Right ventricle myocardium superior (tissue), 1 donor: Measurements from ENCODE around the gene HARS1. TPM values are rescaled to one million over a fixed set of nuclear protein-coding genes. Genes with fewer than 3 reads are reported as not detected.
"Not testable (repeated sequence)": the region's sequence is repeated elsewhere in the genome, so short reads cannot be mapped to it uniquely, and the experiment has no call there.

Experiments used
- ATAC-seq: fragments of 200-7000 bp; cut with Tn5 transposase; one replicate; pipeline ENCODE4 v1.9.1; 2020; ENCODE audit warnings: mild to moderate bottlenecking; ENCODE audit not compliant: poor library complexity
- DNase-seq: peaks from one replicate; pipeline ENCODE4 v3.0.0-alpha.2; 2020
- intact Hi-C: fragments of 100-400 bp; cut with DNase I; formaldehyde crosslinking; loops from one replicate; pipeline ENCODE4 v1.11.2; 2022
- total RNA-seq: library from RNA; stranded (reverse); fragmentation: NEBNext Ultra II Directional; extraction: Animal tissue kit (Norgen Biotek cat#: 25700); gene quantifications from one replicate; pipeline ENCODE4 v1.2.1, GENCODE V29; 2021
- donor health status: DM: no; HTN: yes; CAD: no; lungs with severe emphysema.

Gene HARS1
- total RNA-seq, 1 donor from 2014 or later, result 33.4 TPM

DNA sequence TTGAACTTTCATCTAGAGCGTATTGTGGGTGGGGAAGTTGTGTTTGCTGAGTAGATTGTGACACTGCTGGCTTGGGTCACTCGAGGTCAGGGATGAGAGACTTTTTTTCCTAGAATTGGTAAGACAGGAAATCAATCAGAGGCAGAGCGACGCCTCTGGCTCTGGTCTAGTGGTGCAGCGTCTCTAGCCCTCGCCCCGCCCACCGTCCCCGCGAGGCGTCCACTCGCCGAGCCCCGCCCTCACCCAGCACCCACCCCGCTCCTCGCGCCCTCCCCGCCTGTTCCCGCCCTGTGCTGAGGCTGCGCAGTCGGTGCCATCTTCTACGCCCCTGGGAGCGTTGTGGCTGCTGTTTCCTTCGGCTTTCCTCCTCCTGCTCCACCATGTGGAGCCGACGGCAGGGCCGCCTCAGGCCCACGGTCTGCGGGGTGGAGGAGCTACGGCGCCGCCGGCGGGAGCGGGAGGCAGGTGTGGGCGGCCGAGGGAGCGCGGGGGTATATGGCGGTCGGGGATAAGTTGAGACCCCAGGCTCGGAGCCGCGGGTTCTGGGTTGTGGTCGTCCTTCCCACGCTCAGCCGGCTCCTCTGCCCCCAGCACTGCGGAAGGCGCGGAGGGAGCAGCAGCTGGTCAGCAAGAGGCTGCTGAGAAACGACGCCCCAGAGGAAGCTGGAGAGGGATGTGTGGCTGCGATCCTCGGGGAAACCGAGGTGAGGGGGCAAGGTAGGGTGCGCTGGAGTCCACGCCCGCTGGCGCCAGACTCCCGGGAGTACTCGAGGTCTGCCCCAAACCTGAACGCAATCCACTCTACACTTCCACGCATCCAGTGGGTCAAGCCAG is 51.8 kb downstream of the HARS1 start, which contains the start of gene TMCO6:
Gene TMCO6 (plus strand): TSS at position 304 of the 834 bp plus-strand sequence. CDS start 77 bp downstream, at position 381.
- ATAC-seq (peak; percentile 99), DNase-seq (peak; percentile 99)
- intact Hi-C loops, result no loop called here

- intact Hi-C loops, ATAC-seq: not testable (repeated sequence)
Measured at GRCh38 chr5:140638898-140639147, 52.3 kb downstream of the HARS1 start.

DNA sequence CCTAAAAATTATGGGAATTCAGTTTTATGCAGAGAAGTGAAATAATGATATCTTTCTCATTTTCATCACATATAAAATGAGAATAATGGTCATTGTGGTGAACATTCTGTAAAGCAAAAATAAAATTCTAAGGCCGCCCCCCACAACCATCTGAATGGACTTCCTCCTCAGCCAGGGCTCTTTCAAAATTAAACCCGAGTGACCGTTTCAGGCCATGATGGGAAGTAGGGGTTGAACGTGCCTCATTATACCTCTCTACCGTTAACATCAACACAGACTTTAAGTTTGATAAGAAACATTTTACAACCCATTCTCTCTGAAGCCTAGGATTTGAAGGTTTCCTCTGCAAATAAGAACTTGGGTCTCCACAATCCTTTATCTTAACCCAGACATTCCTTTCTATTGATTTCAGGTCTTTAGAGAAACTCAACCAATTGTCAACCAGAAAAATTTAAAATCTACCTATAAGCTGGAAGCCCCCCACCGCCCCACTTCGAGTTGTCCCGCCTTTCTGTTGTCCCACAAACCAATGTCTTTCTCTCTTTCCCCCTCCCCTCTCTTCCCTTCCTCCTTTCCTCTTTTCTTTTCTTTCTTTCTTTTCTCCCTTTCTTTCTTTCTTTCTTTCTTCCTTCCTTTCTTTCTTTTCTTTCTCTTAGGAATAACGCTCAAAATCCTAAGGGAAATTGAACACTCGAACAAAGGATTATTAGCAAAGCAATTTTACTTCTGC is 53.6 kb downstream of the HARS1 start:
- ATAC-seq (no peak), DNase-seq (no peak)
- intact Hi-C loops, result no loop called here

More at GRCh38 chr5:140638898-140639147, 52.3 kb downstream of the HARS1 start:
- not testable (repeated sequence) for DNase-seq

DNA sequence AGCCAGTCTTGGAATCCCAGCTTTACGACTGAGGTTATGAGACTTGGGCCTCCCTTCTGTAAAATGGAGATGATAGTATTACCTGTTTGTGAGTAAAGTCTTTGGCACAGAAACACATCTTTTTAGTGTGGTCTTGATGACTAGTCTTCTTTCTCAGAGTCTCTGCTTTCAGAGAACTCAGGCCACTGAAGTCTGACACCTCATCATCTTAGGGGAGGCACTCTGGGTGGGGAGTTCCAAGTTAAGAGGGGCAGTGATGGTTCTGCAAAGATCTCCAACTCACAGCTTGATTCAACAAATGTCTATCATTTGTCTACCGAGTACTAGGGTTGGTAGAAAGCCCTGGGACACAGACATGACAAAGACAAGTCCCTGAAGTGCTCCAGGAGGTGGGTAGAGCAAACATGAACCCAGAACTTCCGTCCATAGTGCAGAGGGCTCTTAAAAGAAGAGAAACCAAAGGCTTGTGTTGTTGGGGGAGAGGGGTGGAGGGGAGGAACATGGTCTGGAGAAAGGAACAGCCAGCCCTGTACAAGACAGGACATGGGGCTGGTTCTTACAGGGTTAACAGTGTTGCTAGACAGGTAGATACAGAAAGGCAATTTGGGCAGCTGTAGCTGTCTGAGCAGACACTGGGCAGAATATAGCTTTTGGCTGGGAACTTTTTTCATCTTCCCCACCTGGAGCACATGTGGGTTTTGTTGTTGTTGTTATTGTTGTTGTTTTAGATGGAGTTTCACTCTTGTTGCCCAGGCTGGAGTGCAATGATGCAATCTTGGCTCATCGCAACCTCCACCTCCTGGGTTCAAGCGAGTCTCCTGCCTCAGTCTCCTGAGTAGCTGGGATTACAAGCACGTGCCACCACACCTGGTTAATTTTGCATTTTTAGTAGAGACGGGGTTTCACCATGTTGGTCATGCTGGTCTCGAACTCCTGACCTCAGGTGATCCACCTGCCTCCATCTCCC is 55.6 kb downstream of the HARS1 start:
- DNase-seq (no peak), ATAC-seq (no peak)
- intact Hi-C loops, result no loop called here

- ATAC-seq (no peak), DNase-seq (no peak)
- intact Hi-C loops, result loop anchor here (5.0 kb wide), 1 partner anchor 62 kb away; no protein-coding TSS in a partner anchor
Measured at GRCh38 chr5:140634103-140634502, 57.1 kb downstream of the HARS1 start.

GRCh38 chr5:140633501-140633900 is 57.7 kb downstream of the HARS1 start:
- DNase-seq (no peak), ATAC-seq (no peak)
- intact Hi-C loops, result loop anchor here (5.0 kb wide), 1 partner anchor 61 kb away; no protein-coding TSS in a partner anchor

GRCh38 chr5:140633021-140633471 is 58.1 kb downstream of the HARS1 start, which contains the start of gene CD14:
Gene CD14 (minus strand): TSS chr5:140633175. CDS start chr5:140633071, 104 bp downstream.
- ATAC-seq, result peak; percentile 71
- intact Hi-C loops, result loop anchor here (5.0 kb wide), 1 partner anchor 61 kb away; no protein-coding TSS in a partner anchor
- DNase-seq, result peak; percentile 75

DNA sequence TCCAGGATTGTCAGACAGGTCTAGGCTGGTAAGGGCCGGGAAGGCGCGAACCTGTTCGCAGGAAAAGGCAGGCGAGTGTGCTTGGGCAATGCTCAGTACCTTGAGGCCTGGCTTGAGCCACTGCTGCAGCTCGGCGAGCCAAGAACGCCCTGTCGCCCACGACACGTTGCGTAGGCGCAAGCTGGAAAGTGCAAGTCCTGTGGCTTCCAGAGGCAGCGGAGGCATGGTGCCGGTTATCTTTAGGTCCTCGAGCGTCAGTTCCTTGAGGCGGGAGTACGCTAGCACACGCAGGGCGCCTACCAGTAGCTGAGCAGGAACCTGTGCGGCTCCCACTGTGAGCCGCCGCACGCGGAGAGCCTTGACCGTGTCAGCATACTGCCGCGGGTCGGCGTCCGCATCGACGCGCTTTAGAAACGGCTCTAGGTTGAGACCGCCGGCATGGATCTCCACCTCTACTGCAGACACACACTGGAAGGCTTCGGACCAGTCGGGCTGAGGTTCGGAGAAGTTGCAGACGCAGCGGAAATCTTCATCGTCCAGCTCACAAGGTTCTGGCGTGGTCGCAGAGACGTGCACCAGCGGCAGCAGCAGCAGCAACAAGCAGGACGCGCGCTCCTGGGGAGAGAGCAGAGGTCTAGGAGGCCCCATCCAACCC is 58.7 kb downstream of the HARS1 start:
- intact Hi-C loops, result loop anchor here (5.0 kb wide), 1 partner anchor 60 kb away; no protein-coding TSS in a partner anchor
- peak; percentile 69 for ATAC-seq
- DNase-seq, result peak; percentile 76

GRCh38 chr5:140631831-140632365 is 59.3 kb downstream of the HARS1 start:
- ATAC-seq (peak; percentile 55), DNase-seq (peak; percentile 42)
- intact Hi-C loops, result loop anchor here (5.0 kb wide), 1 partner anchor 60 kb away; no protein-coding TSS in a partner anchor

GRCh38 chr5:140631036-140631417 is 60.1 kb downstream of the HARS1 start:
- DNase-seq (no peak), ATAC-seq (no peak)
- intact Hi-C loops, result loop anchor here (5.0 kb wide), 1 partner anchor 59 kb away; no protein-coding TSS in a partner anchor

DNA sequence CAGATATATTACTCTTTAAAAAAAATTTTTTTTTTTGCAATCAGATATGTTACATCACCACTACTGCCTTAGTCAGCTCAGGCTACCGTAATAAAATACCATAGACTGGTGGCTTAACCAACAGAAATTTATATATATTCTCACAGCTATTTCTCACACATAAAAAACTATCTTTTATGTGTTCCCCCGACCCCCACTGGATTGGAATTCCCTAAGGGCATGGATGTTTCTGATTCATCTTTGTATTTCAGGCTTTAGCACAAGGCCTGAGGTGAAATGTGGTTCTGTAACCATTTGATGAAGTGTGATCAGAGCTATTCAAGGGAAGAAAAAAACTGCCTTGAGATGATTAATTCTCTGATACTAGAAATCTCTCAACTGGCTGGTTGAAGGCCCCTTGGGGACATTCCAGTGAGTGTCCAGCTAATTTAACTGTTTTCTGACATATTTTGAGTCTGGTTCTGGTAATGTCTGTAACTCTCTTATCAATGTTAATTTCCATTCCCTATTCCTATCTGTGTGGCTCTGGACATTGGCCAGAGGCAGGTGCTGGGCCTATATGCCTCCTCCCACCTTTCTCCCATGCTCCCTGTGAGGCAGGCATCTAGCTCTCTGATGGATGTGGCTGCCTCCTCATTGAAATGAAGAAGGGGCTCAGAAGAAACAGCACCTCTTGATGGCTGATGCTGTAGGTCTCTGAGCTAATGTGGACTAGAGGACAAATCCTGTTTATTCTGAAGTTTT is 60.7 kb downstream of the HARS1 start:
- intact Hi-C loops, result loop anchor here (5.0 kb wide), 1 partner anchor 58 kb away; no protein-coding TSS in a partner anchor
- ATAC-seq (no peak), DNase-seq (no peak)

DNA sequence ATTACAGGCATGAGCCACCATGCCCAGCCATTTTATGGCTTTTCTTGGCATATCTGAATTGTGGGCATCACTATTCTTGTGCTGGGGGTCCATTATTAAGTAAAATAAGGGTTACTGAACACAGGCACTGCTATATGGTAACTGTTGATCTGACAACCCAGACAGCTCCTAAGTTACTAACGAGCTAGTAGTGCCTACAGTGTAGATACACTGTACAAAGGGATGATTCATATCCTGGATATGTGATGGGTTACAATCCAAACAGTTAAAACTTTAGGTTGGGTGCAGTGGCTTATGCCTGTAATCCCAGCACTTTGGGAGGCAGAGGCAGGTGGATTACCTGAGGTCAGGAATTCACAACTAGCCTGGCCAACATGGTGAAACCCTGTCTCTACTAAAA is 62.5 kb downstream of the HARS1 start:
- intact Hi-C loops, result no loop called here
- DNase-seq, result no peak
- ATAC-seq, result no peak

DNA sequence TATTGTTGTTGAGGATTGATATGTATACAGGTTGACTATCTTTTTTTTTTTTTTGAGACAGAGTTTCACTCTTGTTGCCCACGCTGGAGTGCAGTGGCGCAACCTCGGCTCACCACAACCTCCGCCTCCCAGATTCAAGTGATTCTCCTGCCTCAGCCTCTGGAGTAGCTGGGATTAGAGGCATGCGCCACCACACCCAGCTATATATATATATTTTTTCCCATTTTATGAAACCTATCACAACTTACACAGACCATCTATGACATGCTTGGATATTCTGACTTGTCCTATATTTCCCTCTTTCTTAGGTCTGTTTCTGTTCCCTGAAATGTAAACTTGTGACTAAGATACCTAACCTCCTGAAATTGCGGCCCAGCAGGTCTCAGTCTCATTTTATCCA is 63.2 kb downstream of the HARS1 start:
- ATAC-seq (no peak), DNase-seq (no peak)
- intact Hi-C loops, result no loop called here

GRCh38 chr5:140624886-140625285 is 66.3 kb downstream of the HARS1 start:
- intact Hi-C loops, DNase-seq, ATAC-seq: not testable (repeated sequence)
